PC-3 (cell line): ENCODE data around the gene VAMP8. TPM values are rescaled to one million over a fixed set of nuclear protein-coding genes. Genes with fewer than 3 reads are reported as not detected.

Source experiments
- ATAC-seq: fragments of 200-7000 bp; cut with Tn5 transposase; 2 replicates; pipeline ENCODE4 v1.9.1; 2020; ENCODE audit warnings: mild to moderate bottlenecking, moderate library complexity
- BruUV-seq: library from RNA; stranded (reverse); fragments of 400-500 nt; replicated peaks from 2 replicates; lab custom pipeline; 2021; lab: Mats Ljungman, UMichigan
- CTCF ChIA-PET: fragments of 300-600 bp; sonication (Branson Sonifier 250); formaldehyde crosslinking; loops from one replicate; lab custom pipeline; 2022; ENCODE audit warnings: antibody characterized with exemption; lab: Charles Lee
- POLR2A ChIA-PET: fragments of 300-600 bp; sonication (Branson Sonifier 250); formaldehyde crosslinking; loops from one replicate; lab custom pipeline; 2022; ENCODE audit warnings: antibody characterized with exemption; ENCODE audit not compliant: unreplicated experiment; lab: Charles Lee
- DNase-seq: peaks from one replicate; pipeline ENCODE4 v3.0.0-alpha.2; 2015
- H2AFZ ChIP-seq: fragments of 300-600 bp; sonication (generic); 2 replicates; pipeline ENCODE4 v1.6.0; 2016; ENCODE audit warnings: antibody characterized with exemption, low read length
- H3F3A ChIP-seq: fragments of 300-600 bp; sonication (generic); one replicate; pipeline ENCODE4 v1.6.0; 2017; ENCODE audit warnings: antibody characterized with exemption, low read length, control low read depth, mild to moderate bottlenecking; ENCODE audit not compliant: unreplicated experiment
- H3K27ac ChIP-seq: fragments of 300-600 bp; sonication (generic); 2 replicates; pipeline ENCODE4 v1.5.1; 2016; ENCODE audit warnings: mild to moderate bottlenecking, low read length
- H3K27me3 ChIP-seq: fragments of 300-600 bp; sonication (generic); 2 replicates; pipeline ENCODE4 v1.6.1; 2016; ENCODE audit warnings: low read length, mixed read lengths
- H3K36me3 ChIP-seq: fragments of 300-600 bp; sonication (generic); 2 replicates; pipeline ENCODE4 v1.6.1; 2016; ENCODE audit warnings: low read depth, mixed run types, low read length, mixed read lengths
- H3K4me1 ChIP-seq: fragments of 300-600 bp; sonication (generic); 2 replicates; pipeline ENCODE4 v1.5.1; 2016; ENCODE audit warnings: low read length; ENCODE audit not compliant: insufficient read depth
- H3K4me2 ChIP-seq: fragments of 300-600 bp; sonication (generic); 2 replicates; pipeline ENCODE4 v1.6.0; 2016; ENCODE audit warnings: low read length
- H3K4me3 ChIP-seq: fragments of 300-600 bp; sonication (generic); 2 replicates; pipeline ENCODE4 v1.5.1; 2016; ENCODE audit warnings: mild to moderate bottlenecking, low read length, mixed read lengths
- H3K79me2 ChIP-seq: fragments of 300-600 bp; sonication (generic); 2 replicates; pipeline ENCODE4 v1.6.1; 2017; ENCODE audit warnings: low read length, mixed read lengths
- H3K9ac ChIP-seq: fragments of 300-600 bp; sonication (generic); 2 replicates; pipeline ENCODE4 v1.6.0; 2016; ENCODE audit warnings: mild to moderate bottlenecking, low read length
- H3K9me2 ChIP-seq: fragments of 300-600 bp; sonication (generic); replicated peaks from 2 replicates; pipeline ENCODE4 v1.6.1; 2016; ENCODE audit warnings: mixed run types, low read length, mixed read lengths
- H3K9me3 ChIP-seq: fragments of 300-600 bp; sonication (generic); 2 replicates; pipeline ENCODE4 v1.6.1; 2016; ENCODE audit warnings: low read length, mixed read lengths
- H4K20me1 ChIP-seq: fragments of 300-600 bp; sonication (generic); 2 replicates; pipeline ENCODE4 v1.6.1; 2016; ENCODE audit warnings: low read length, mixed read lengths
- CTCF ChIP-seq: fragments of 300-600 bp; sonication (generic); conservative IDR thresholded peaks from 2 replicates; pipeline ENCODE4 v1.5.1; 2017; ENCODE audit warnings: antibody characterized with exemption, low read depth, mild to moderate bottlenecking, low read length
- EZH2 ChIP-seq: fragments of 300-600 bp; sonication (generic); IDR thresholded peaks from one replicate; pipeline ENCODE4 v1.6.1; 2017; ENCODE audit warnings: antibody characterized with exemption, mild to moderate bottlenecking, low read length; ENCODE audit not compliant: unreplicated experiment
- EZH2phosphoT487 ChIP-seq: fragments of 300-600 bp; sonication (generic); IDR thresholded peaks from 2 replicates; pipeline ENCODE4 v1.6.1; 2018; ENCODE audit warnings: mild to moderate bottlenecking, antibody characterized with exemption, low read length, borderline replicate concordance
- intact Hi-C: fragments of 100-400 bp; cut with micrococcal nuclease; formaldehyde crosslinking; loops from 2 replicates; pipeline ENCODE4 v1.9.0; 2023
- total RNA-seq: library from RNA; depleted of rRNA; stranded (reverse); fragments of >200 nt; gene quantifications from 2 replicates; pipeline ENCODE4 v1.2.3, GENCODE V29; 2014

The VAMP8 gene
- total RNA-seq, 1 experiment from 2014 or later = 142 TPM

- H3K27ac ChIP-seq = no peak overlapping the region
- ChIA-PET CTCF (no interaction called here), POLR2A (interaction anchor here (0.6 kb wide), 1 partner anchor 51 kb away, joined by 3 read pairs; no protein-coding TSS in a partner anchor)
- H2AFZ ChIP-seq = no peak overlapping the region
- DNase-seq (no peak), ATAC-seq (no peak)
- no peaks in the 10 kb centered on the region for H3F3A ChIP-seq
- peaks cover 16% of the 10 kb centered on the region for H3K4me1 ChIP-seq
- H3K9me3 ChIP-seq = no peaks in the 10 kb centered on the region
- no peaks in the 10 kb centered on the region for H3K9me2 ChIP-seq
- no peaks in the 10 kb centered on the region for H4K20me1 ChIP-seq
- peaks cover 13% of the 10 kb centered on the region; the same call in 1 of the 2 replicates for H3K36me3 ChIP-seq
- TF ChIP-seq EZH2 = no peak
- no peak for TF ChIP-seq EZH2phosphoT487
- TF ChIP-seq CTCF = no peak
- no peak overlapping the region for H3K4me2 ChIP-seq
- peaks cover 20% of the 10 kb centered on the region for H3K79me2 ChIP-seq
- BruUV-seq = no TSS peak
- no peaks in the 10 kb centered on the region for H3K27me3 ChIP-seq
- no peak overlapping the region for H3K9ac ChIP-seq
- no peak overlapping the region for H3K4me3 ChIP-seq
- intact Hi-C loops = loop anchor here (5.0 kb wide), 1 partner anchor 272 kb away; the partner anchor contains the start of gene TGOLN2
Measured at GRCh38 chr2:85599468-85600234, 22.3 kb downstream of the VAMP8 start.

GRCh38 chr2:85600235-85600575 lies 22.8 kb downstream of the VAMP8 start:
- no peak for DNase-seq
- Histone ChIP-seq H3K27ac (no peak overlapping the region), H3K9ac (no peak overlapping the region), H3F3A (no peaks in the 10 kb centered on the region), H3K4me3 (no peak overlapping the region), H3K9me3 (no peaks in the 10 kb centered on the region), H4K20me1 (no peaks in the 10 kb centered on the region), H3K79me2 (peaks cover 20% of the 10 kb centered on the region), H3K27me3 (no peaks in the 10 kb centered on the region), H3K36me3 (peaks cover 13% of the 10 kb centered on the region; the same call in 1 of the 2 replicates), H2AFZ (no peak overlapping the region), H3K4me1 (peaks cover 13% of the 10 kb centered on the region), H3K4me2 (no peak overlapping the region), H3K9me2 (no peaks in the 10 kb centered on the region)
- CTCF ChIA-PET = no interaction called here
- ATAC-seq = no peak
- POLR2A ChIA-PET = no interaction called here
- BruUV-seq = no TSS peak
- intact Hi-C loops = loop anchor here (5.0 kb wide), 1 partner anchor 273 kb away; the partner anchor contains the start of gene TGOLN2
- TF ChIP-seq CTCF (no peak), EZH2 (no peak), EZH2phosphoT487 (no peak)
